Left lung (tissue), 10 donors: ENCODE measurements around the gene UNKL. TPM values are rescaled to one million over a fixed set of nuclear protein-coding genes. Genes with fewer than 3 reads are reported as not detected.

Experiments used
- ATAC-seq: fragments of 200-7000 bp; cut with Tn5 transposase; one replicate; pipeline ENCODE4 v1.9.1; 2020; ENCODE audit warnings: moderate library complexity
- DNase-seq, 4 donors: peaks; one replicate each; pipeline ENCODE4 v3.0.0-alpha.2; 2013 to 2020
- H3K27ac ChIP-seq, 2 donors: fragments of 200-600 bp; sonication (generic) in 1 of 2; one replicate each; pipeline versions ENCODE4 v1.5.0 to v1.8.0; 2020 to 2021
- H3K27me3 ChIP-seq, 2 donors: fragments of 200-600 bp; sonication (generic) in 1 of 2; one replicate each; pipeline versions ENCODE4 v1.5.0 to v1.8.0; 2020 to 2021
- H3K36me3 ChIP-seq, 2 donors: fragments of 200-600 bp; sonication (generic) in 1 of 2; one replicate each; pipeline versions ENCODE4 v1.5.0 to v1.8.0; 2020 to 2021
- H3K4me1 ChIP-seq, 2 donors: fragments of 200-600 bp; one replicate each; pipeline ENCODE4 v1.8.0; 2021
- H3K4me3 ChIP-seq, 2 donors: fragments of 200-600 bp; sonication (generic) in 1 of 2; one replicate each; pipeline versions ENCODE4 v1.5.0 to v1.8.0; 2020 to 2021; ENCODE audit warnings: mild to moderate bottlenecking in 1 of 2
- H3K9me3 ChIP-seq, 2 donors: fragments of 200-600 bp; sonication (generic) in 1 of 2; one replicate each; pipeline versions ENCODE4 v1.5.0 to v1.8.0; 2020 to 2021
- intact Hi-C, 2 donors: fragments of 100-400 bp; cut with DNase I; formaldehyde crosslinking; loops; one replicate each; pipeline versions ENCODE4 v1.11.2 to v1.14.2; 2022
- polyA plus RNA-seq, 6 donors: library from polyadenylated mRNA; unstranded; fragments of 120-200 nt; gene quantifications; one replicate each; pipeline ENCODE4 v1.2.1, GENCODE V29; 2013; ENCODE audit not compliant: insufficient read length in 6 of 6
- total RNA-seq, 2 donors: library from RNA; stranded (reverse); fragmentation: NEBNext Ultra II Directional; extraction: Animal tissue kit (Norgen Biotek cat#: 25700); gene quantifications; one replicate each; pipeline ENCODE4 v1.2.1, GENCODE V29; 2021
- TF ChIP-seq, protein P1 (sequence below), 2 donors: fragments of 200-600 bp; sonication (generic) in 1 of 2; IDR thresholded peaks; one replicate each; pipeline versions ENCODE4 v1.5.0 to v1.8.0; 2021; ENCODE audit warnings: antibody characterized with exemption in 2 of 2
- donor health status: DM: no; HTN: yes; CAD: no.
- donor health status: DM: no; HTN: no; CAD: no.

UNKL gene
- total and polyA plus RNA-seq, 8 donors: 18.9 to 27.3 (median 20.8) TPM

DNA sequence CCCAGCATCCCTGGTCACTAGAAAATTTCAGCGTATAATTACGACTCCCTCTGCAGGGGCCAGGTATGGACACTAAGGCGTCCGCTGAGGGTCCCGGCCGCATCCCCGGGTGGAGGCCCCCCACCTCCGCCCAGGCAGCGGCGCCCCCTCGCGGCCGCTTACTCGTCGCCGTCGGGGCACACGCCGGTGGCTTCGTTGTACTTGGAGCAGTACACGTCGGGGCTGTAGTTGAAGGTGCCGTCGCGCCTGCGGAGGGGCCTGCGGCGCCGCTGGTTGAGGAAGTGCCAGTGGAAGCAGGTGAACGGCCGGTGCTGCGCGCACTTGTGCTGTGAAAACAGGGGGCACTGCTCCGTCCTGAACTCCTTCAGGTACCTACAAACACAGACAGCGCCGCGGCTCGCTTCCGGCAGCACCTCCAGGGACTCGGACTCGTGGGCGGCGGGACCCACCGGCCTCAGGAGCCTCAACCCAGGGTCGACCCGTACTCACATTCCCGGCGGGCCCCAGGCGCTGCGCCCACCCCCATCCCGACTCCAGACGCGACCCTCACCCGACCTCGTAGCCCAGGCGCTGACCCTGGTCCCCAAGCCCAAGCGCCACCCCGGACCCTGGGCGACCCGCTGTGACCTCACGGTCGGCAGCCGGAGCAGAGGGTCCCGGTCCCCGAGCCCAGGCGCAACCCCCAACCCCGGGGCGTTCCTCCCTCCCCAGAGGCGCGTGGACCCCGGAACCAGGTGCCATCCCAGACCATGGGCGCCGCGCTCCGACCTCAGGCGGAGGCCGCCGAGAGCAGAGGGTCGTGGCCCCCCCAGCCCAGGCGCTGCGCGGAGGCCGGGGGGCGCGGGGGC lies 596 bp downstream of the UNKL start:
- H3K27ac ChIP-seq: peak overlapping the region; percentile 80 to 89
- H3K9me3 ChIP-seq: no peaks in the 10 kb centered on the region
- DNase-seq (peak in 3 of 4 donors; percentile 47 to 92 (median 59)), ATAC-seq (peak; percentile 72)
- intact Hi-C loops: no loop called here
- H3K4me3 ChIP-seq: peak overlapping the region; percentile 69 to 82
- H3K4me1 ChIP-seq: peaks cover 5 to 31% of the 10 kb centered on the region in 2 donors
- TF ChIP-seq, protein P1, sequence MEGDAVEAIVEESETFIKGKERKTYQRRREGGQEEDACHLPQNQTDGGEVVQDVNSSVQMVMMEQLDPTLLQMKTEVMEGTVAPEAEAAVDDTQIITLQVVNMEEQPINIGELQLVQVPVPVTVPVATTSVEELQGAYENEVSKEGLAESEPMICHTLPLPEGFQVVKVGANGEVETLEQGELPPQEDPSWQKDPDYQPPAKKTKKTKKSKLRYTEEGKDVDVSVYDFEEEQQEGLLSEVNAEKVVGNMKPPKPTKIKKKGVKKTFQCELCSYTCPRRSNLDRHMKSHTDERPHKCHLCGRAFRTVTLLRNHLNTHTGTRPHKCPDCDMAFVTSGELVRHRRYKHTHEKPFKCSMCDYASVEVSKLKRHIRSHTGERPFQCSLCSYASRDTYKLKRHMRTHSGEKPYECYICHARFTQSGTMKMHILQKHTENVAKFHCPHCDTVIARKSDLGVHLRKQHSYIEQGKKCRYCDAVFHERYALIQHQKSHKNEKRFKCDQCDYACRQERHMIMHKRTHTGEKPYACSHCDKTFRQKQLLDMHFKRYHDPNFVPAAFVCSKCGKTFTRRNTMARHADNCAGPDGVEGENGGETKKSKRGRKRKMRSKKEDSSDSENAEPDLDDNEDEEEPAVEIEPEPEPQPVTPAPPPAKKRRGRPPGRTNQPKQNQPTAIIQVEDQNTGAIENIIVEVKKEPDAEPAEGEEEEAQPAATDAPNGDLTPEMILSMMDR (IDR thresholded peaks at IDR 0.05): peak; percentile 58 to 63
- no peaks in the 10 kb centered on the region for H3K27me3 ChIP-seq
- peaks cover 0 to 11% of the 10 kb centered on the region in 2 donors for H3K36me3 ChIP-seq

DNA sequence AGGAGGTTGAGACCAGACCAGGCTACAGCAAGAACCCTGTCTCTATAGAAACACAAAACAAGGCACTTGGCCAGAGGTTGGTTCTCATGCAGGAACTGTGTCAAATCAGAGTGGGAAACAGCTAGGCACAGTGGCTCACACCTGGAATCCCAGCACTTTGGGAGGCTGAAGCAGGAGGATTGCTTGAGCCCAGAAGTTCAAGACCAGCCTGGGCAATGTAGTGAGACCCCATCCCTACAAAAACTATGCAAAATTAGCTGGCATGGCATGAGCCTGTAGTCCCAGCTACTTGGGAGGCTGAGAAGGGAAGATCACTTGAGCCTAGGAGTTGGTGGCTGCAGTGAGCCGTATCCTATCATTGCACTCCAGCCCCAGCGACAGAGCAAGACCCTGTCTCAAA lies 1.7 kb downstream of the UNKL start:
- H3K27me3 ChIP-seq: no peaks in the 10 kb centered on the region
- intact Hi-C loops: no loop called here
- no peak for ATAC-seq
- no peak overlapping the region for H3K27ac ChIP-seq
- no peak overlapping the region for H3K4me3 ChIP-seq
- H3K4me1 ChIP-seq: peaks cover 5 to 32% of the 10 kb centered on the region in 2 donors
- DNase-seq: no peak
- peaks cover 0 to 8% of the 10 kb centered on the region in 2 donors for H3K36me3 ChIP-seq
- H3K9me3 ChIP-seq: no peaks in the 10 kb centered on the region
- TF ChIP-seq, protein P1 (IDR thresholded peaks at IDR 0.05): no peak

DNA sequence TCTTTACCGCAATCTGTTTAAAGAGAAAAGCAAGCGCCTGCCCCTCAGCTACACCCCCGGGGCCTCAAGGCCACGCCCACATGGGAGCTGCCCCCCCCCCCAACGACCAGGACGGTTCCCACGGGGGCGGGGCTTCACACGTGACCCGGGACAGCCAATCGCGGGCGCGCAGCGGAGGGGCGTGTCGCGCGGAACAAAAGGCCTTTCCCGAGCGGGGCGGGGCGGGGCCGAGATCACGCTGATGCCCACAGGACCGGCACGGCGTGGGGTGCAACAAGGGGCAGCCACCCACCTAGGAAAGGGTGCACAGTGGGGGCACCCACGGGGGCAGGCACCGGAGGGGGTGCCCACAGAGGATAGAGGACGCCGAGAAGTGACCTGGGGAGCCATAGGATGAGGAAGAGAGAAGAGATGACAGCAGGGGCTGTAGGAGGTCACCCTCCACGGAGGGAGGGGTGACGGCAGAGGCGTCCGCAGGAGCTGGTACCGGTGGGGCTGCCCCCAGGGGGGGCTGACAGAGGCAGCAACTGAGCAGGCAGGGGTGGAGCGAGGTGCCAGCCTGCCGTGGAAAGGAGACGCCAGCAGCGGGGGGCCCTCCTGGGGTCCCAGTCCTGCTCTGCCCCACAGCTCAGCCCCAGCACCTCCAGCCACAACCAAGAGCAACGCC lies 6.2 kb downstream of the UNKL start:
- DNase-seq (peak; percentile 85 to 97 (median 92)), ATAC-seq (peak; percentile 99)
- H3K4me1 ChIP-seq: peaks cover 0 to 22% of the 10 kb centered on the region in 2 donors
- no peaks in the 10 kb centered on the region for H3K27me3 ChIP-seq
- H3K9me3 ChIP-seq: no peaks in the 10 kb centered on the region
- peak overlapping the region; percentile 42 to 48 for H3K4me3 ChIP-seq
- TF ChIP-seq, protein P1 (IDR thresholded peaks at IDR 0.05): no peak
- peaks cover 0 to 26% of the 10 kb centered on the region in 2 donors for H3K36me3 ChIP-seq
- intact Hi-C loops: no loop called here
- peak overlapping the region in 1 of 2 donors; percentile 45 for H3K27ac ChIP-seq

DNA sequence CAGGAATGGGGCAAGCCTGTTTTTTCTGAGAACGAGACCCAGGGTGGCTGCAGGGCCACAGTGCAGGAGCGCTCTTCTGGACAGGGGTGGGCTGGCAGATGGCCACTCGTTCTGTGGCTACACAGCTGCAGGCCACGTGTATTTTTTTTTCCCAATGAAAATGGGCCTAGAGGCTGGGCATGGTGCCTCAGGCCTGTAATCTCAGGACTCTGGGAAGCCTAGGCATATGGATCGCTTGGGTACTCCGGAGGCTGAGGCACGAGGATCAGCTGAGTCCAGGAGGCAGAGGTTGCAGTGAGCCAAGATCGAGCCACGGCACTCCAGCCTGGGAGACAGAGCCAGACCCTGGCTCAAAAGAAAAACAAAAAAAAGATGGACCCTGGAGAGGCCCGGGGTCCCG lies 6.8 kb downstream of the UNKL start:
- peak; percentile 9 for ATAC-seq
- peak overlapping the region; percentile 42 to 48 for H3K4me3 ChIP-seq

More for the DNA sequence above, 6.8 kb downstream of the UNKL start:
- Histone ChIP-seq H3K9me3 (no peaks in the 10 kb centered on the region), H3K27me3 (no peaks in the 10 kb centered on the region), H3K27ac (peak overlapping the region in 1 of 2 donors; percentile 16), H3K4me1 (peaks cover 0 to 19% of the 10 kb centered on the region in 2 donors), H3K36me3 (peaks cover 0 to 31% of the 10 kb centered on the region in 2 donors)
- DNase-seq: no peak
- TF ChIP-seq, protein P1 (IDR thresholded peaks at IDR 0.05): no peak
- intact Hi-C loops: no loop called here
